ENCODE data around the gene SCAMP1.
A peak's percentile ranks its signal among the peaks of the same experiment; 100 is the strongest.
"Not testable (repeated sequence)": the region's sequence is repeated elsewhere in the genome, so short reads cannot be mapped to it uniquely, and the experiment has no call there.

Gene SCAMP1, protein sequence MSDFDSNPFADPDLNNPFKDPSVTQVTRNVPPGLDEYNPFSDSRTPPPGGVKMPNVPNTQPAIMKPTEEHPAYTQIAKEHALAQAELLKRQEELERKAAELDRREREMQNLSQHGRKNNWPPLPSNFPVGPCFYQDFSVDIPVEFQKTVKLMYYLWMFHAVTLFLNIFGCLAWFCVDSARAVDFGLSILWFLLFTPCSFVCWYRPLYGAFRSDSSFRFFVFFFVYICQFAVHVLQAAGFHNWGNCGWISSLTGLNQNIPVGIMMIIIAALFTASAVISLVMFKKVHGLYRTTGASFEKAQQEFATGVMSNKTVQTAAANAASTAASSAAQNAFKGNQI

GRCh38 chr5:78359831-78360673, at the start of gene SCAMP1:
SCAMP1 (plus strand) TSS chr5:78360617; CDS start chr5:78360672, 55 bp downstream.
- peak; percentile 86 for DNase-seq (ENCODE audit: low read depth, low spot score)

DNA sequence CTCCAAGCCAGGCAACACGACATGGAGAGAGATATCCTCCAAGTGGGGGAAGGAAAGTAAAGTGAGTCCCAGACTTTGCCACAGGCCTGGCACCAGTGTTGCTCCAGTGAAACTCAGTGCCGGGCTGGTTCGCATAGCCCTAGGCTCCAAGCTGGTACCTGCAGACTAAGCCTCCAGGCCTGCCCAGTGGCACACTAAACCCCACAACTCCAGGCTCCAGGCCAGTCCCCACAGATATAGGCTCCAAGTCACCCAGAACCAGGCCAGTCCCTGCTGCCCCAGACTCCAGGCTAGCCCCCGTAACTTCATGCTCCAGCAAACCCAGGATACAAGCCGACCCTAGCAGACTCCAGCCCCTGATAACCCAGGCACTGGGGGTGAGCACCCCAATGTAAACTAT, 42.9 kb upstream of the SCAMP1 start:
- no peak for DNase-seq (ENCODE audit: low read depth, low spot score)

GRCh38 chr5:78318337-78318736, 42.1 kb upstream of the SCAMP1 start:
- no peak for DNase-seq (ENCODE audit: low read depth, low spot score)

DNA sequence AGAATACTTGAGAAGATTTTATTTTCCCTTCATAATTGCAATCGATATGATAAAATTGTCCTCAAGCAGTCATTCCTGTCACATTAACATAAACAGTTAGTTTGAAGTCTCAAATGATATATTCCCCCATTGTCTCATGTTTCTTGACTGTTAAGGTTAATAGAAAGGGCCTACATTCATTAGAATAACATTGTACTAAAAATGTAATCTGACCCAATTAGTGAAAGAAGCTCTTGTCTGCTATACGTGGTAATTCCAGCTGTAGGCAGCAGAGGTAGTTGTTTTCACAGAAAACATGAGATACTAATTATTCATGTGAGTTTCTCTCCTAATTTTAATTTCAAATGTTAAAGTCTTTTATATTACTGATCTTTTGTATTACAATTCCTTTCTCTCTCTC, 40.0 kb upstream of the SCAMP1 start:
- no peak for DNase-seq (ENCODE audit: low read depth, low spot score)

DNA sequence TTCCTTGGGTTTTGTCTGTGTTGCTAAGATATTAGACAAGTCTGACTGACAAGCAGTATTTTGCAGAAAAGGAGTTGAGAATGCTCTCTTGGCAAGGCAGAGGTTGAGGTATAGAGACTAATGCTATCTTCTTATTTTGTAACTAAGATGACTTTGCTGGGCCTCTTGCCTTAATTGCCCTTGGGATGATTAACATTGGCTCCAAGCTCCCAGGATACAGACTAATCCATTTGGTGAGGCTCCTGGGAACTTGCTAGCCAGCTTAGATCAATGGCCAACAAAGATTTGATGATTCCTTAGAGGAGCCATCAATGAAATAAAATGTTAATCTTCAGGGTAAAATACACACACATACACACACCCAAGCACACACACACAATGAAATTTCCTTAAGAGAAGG, 37.2 kb upstream of the SCAMP1 start:
- no peak for DNase-seq (ENCODE audit: low read depth, low spot score)

DNA sequence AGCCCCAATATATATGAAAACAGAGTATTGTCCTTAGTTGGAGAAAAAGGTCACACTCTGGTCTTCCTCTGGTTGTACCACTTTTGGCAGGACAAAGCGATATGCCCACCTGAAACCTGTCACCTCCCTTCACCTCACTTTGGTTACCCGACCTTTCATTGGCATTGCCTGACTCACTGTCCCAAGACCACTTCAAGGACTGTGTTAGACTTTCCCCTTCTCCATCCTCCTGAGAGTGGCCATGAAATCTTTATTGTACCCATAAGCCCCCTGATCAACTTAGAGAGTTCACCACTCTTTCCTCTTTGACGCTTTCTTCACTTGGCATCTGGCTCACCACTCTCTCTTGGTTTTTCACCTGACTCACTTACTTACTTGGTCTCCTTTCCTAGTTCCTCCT, 33.5 kb upstream of the SCAMP1 start:
- no peak for DNase-seq (ENCODE audit: low read depth, low spot score)

DNA sequence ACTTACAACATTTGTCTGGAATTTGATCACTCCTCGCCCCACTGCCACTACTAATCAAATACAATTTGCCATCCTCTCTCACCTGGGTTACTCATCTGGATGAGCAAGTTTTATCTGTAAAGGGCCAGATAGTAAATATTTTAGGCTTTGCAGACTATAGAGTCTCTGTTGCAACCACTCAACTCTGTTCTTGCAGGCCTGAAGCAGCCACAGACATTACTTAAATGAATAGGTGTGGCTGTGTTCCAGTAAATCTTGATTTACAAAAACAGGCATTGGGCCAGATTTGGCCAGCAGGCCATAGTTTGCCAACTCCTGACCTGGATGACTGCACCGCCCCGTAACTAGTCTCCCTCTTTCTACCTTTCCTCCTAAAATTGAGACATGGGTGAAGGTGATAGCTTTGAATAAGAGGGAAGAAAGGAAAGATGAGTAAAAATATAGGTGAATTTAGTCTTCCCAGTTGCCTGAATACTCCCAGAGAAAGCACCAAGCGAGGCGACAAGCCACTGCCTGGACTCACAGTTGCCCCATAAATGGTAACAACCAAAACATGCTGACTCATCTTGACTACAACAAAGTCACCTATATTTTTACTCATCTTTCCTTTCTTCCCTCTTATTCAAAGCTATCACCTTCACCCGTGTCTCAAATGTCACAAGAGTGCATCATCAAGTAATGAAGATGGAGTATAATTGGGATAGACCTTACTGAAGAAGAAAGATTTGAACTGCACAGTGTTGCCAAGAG, 32.5 kb upstream of the SCAMP1 start:
- no peak for DNase-seq (ENCODE audit: low read depth, low spot score)

DNA sequence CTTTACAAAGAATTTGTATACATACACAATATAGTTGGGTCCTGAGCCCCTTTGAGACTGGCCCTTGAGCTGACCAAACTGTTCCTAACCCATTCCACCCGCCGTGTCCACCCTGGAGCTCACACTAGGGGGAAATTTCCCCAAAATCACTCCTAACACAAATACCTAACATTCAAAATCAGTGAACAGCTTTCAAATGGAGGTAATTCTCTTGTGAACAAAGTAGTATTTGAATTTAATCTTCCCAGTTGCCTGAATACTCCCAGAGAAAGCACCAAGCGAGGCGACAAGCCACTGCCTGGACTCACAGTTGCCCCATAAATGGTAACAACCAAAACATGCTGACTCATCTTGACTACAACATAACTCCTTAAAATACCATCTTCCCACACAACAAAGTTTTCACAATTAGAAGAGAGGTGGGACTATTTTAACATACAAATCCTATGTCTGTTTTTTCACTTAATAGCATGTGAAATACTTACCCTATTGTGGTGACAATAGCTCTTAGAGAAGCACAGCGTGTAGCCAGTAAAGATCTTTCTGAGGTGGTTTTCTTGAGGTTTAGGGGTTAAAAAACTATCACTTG, 31.7 kb upstream of the SCAMP1 start:
- no peak for DNase-seq (ENCODE audit: low read depth, low spot score)

DNA sequence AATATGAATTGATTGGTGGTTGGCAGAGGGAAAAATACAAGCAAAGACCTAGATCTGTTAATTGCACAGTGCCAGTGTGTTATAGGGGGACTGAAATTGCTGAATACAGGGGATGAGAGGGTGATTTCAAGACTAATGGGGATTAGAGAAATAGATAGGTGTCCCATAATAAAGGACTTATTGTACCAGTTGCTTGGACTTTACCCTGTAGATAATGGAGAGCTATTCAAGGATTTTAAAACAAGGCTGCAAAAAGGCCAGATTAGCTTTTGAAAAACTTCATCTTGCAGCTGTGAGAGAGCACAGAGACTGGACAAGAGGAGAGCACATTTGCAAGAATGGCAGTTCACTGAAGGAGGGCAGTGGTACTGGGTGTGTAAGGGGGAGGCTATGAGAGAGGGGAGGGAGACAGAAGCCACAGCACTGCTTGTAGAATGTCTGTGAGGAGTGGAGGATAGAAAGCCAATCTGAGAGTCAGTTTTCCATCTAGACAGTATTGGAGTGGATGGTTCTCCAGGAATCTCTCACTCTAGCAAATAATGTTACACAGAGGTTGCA, 28.8 kb upstream of the SCAMP1 start:
- DNase-seq (ENCODE audit: low read depth, low spot score), result no peak

DNA sequence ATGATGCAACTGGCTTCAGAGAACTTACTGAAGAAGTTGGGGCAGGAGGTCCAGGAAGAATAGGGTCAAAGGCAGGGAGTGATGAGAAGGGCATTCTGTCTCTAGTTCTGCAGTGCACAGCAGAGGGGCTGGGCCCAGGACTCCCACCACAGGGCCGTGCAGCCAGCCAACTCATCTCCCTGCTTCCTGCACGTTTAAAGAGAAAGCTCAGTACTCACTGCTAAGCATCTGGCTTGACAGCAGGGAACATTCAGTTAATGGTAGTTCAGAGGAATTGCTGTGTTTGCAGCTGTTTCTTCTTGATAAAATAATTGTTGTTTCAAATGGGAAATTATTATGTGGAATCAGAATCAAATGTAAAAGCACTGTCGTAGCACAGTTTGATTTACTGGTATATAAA, 25.6 kb upstream of the SCAMP1 start:
- no peak for DNase-seq (ENCODE audit: low read depth, low spot score)

- no peak for DNase-seq (ENCODE audit: low read depth, low spot score)
Observed at GRCh38 chr5:78335976-78336375, 24.4 kb upstream of the SCAMP1 start.

GRCh38 chr5:78336698-78337097, 23.7 kb upstream of the SCAMP1 start:
- DNase-seq (ENCODE audit: low read depth, low spot score), result no peak

GRCh38 chr5:78339617-78340436, 20.6 kb upstream of the SCAMP1 start:
- no peak for DNase-seq (ENCODE audit: low read depth, low spot score)

- no peak for DNase-seq (ENCODE audit: low read depth, low spot score)
Observed at GRCh38 chr5:78341440-78341839, 19.0 kb upstream of the SCAMP1 start.

- DNase-seq (ENCODE audit: low read depth, low spot score), result no peak
Observed at GRCh38 chr5:78345485-78345884, 14.9 kb upstream of the SCAMP1 start.

DNA sequence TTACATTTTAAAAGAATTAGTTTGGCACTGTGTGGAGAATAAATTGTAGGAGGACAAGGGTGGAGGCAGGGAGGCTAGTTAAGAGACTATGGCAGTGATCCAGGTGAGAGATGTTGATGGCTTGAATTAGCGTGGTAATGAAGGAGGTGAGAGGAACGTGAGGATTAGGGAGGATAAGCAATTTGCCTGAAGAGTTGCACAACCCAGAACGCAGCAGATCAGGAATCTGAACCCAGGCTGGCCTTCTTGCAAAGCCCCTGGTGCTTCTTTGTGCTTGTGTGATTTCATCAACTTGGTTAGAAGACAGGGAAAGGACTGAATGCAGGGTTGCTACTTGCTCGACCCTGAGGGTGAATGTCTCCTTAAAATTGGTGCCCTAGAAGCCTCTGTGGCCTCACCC, 6.9 kb upstream of the SCAMP1 start:
- no peak for DNase-seq (ENCODE audit: low read depth, low spot score)

DNA sequence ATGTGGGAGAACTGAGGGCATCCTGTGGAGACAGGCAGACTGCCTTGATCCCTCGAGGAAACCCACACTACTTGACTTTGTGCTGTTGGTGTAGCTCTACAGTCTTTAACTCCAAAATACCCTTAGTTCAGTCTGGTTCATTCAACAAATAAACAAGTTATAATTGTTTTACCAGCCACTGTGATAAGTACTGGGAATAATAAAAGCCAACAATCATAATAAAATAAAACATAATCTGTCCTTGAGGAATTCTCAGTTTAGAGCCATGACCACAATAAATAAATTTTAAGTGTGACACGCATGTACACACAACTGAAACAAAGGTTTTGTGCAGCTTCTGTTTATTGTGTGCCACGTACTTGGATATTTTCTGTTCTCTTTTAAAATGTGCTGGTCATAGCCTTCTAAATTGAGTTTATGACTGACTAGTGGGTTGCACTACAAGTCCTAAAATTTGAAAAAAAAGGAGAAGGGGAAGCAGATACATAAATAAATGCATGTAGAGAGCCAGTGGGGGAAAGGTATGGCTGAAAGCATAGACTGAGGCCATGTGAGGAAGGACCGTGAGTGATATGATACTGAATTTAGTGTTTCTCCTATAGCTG, 6.2 kb upstream of the SCAMP1 start:
- DNase-seq (ENCODE audit: low read depth, low spot score), result no peak

DNA sequence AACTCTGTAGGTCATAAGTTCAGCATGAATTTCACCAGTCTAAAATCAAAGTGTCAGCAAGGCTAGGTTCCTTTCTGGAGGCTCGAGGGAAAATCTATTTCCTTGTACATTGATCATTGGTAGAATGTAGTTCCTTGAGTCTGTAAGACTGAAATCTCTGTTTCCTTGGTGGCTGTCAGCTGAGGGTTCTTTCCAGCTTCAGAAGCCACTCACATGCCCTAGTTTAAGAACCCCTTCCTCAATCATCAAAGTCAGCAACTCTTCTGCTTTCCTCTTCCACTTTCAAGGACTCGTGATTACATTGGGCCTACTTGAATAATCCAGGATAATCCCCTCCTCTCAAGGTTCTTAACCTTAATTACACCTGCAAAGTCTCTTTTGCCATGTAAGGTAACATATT, 4.9 kb upstream of the SCAMP1 start:
- DNase-seq (ENCODE audit: low read depth, low spot score), result no peak

DNA sequence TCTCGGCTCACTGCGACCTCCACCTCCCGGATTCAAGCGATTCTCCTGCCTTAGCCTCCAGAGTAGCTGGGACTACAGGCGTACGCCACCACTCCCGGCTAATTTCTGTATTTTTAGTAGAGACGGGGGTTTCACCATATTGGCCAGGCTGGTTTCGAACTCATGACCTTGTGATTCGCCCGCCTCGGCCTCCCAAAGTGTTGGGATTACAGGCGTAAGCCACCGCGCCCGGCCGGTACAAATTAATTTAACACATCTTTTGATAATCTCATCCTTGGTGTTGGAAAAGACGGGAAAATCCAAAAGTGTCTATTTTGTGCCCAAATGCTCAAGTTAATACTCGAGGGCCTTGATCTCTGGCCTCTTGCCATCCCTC, 974 bp upstream of the SCAMP1 start:
- not testable (repeated sequence) for DNase-seq (ENCODE audit: low read depth, low spot score)

GRCh38 chr5:78360674-78360923, 182 bp downstream of the SCAMP1 start:
- DNase-seq (ENCODE audit: low read depth, low spot score), result no peak

All from activated naive CD8-positive, alpha-beta T cell treated with anti-CD3 and anti-CD28 coated beads, Interleukin-2, amount 50 U/mL, for 16 hours (primary cell).